Thyroid gland (tissue), 4 donors: ENCODE measurements around the gene CASP10. TPM values are rescaled to one million over a fixed set of nuclear protein-coding genes. Genes with fewer than 3 reads are reported as not detected.
A peak's percentile ranks its signal among the peaks of the same experiment; 100 is the strongest.
"Not testable (repeated sequence)": the region's sequence is repeated elsewhere in the genome, so short reads cannot be mapped to it uniquely, and the experiment has no call there.

ENCODE experiments used
- DNase-seq, 2 donors: peaks; one replicate each; pipeline ENCODE4 v3.0.0-alpha.2; 2019
- H3K27ac ChIP-seq, 3 donors: fragments of 200-600 bp; sonication (generic); 1 replicate in 2 of 3; 2 replicates in 1 of 3; pipeline ENCODE4 v1.5.1; 2016 to 2019; ENCODE audit warnings: mild to moderate bottlenecking in 1 of 3, moderate library complexity in 1 of 3
- H3K27me3 ChIP-seq: fragments of 200-600 bp; sonication (generic); one replicate; pipeline ENCODE4 v1.5.1; 2019
- H3K36me3 ChIP-seq, 2 donors: fragments of 200-600 bp; sonication (generic); one replicate each; pipeline ENCODE4 v1.5.1; 2016 to 2019
- H3K4me1 ChIP-seq, 2 donors: fragments of 200-600 bp; sonication (generic); one replicate each; pipeline ENCODE4 v1.5.1; 2017 to 2019
- H3K4me3 ChIP-seq, 3 donors: fragments of 200-600 bp; sonication (generic); replicated peaks in 1 of 3; 1 replicate in 2 of 3; 2 replicates in 1 of 3; pipeline ENCODE4 v1.5.1; 2016; ENCODE audit warnings: mild to moderate bottlenecking in 1 of 3
- H3K9me3 ChIP-seq: fragments of 200-600 bp; sonication (generic); one replicate; pipeline ENCODE4 v1.5.1; 2017
- POLR2A ChIP-seq, 2 donors: fragments of 450-650 bp; IDR thresholded peaks; one replicate each; pipeline ENCODE4 v1.6.1; 2017; ENCODE audit warnings: antibody characterized with exemption in 2 of 2, mild to moderate bottlenecking in 2 of 2, moderate library complexity in 1 of 2
- WGBS, 2 donors: methylation state at CpG; one replicate each; pipeline ENCODE4 v1.1.5; 2017; 5-methylcytosine and 5-hydroxymethylcytosine counted together
- intact Hi-C: fragments of 100-400 bp; cut with DNase I; formaldehyde crosslinking; loops from one replicate; pipeline ENCODE4 v1.15.1; 2023
- total RNA-seq, 4 donors: library from RNA; depleted of rRNA; stranded (reverse); fragments of >200 nt; gene quantifications; one replicate each; pipeline ENCODE4 v1.2.3, GENCODE V29; 2016
- TF ChIP-seq, protein P1 (sequence below), 6 experiments: fragments of 200-600 bp in 3 of 6; fragments of 450-650 bp in 3 of 6; sonication (generic) in 3 of 6; IDR thresholded peaks; one replicate each; pipeline ENCODE4 v1.5.1; 2016 to 2019; ENCODE audit warnings: antibody characterized with exemption in 6 of 6, mild to moderate bottlenecking in 2 of 6, inconsistent platforms in 1 of 6, moderate library complexity in 1 of 6

The CASP10 gene
- total RNA-seq, 4 donors from 2014 or later: 12.4 to 23.0 (median 20.0) TPM

DNA sequence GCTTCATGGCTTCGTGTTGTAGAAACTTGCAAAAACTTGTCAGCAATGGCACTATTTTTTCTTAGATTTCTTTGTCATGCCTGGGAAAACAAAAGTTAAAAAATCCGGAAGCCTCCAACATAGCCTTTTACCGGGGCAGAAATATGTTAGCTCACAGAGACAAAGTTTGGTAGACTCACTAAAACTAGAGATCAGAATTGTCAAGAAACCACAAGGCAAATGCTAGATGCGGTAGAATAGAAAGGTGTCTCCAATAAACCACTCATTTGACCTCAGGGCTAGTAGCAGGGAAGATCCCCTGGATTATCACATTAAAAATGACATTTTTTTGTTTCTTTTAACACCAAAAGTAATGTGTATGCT, 405 bp downstream of the CASP10 start:
- H3K27ac ChIP-seq: peak overlapping the region; percentile 17 to 63 (median 54)
- H3K4me1 ChIP-seq: peaks cover 12 to 16% of the 10 kb centered on the region in 2 donors
- intact Hi-C loops: loop anchor here (2.0 kb wide), 1 partner anchor 47 kb away; no protein-coding TSS in a partner anchor
- no peaks in the 10 kb centered on the region for H3K9me3 ChIP-seq
- no peaks in the 10 kb centered on the region for H3K36me3 ChIP-seq
- H3K27me3 ChIP-seq: no peaks in the 10 kb centered on the region
- 28 to 42% methylated on average over 4 of the region's 4 CpGs for WGBS, 2 donors
- H3K4me3 ChIP-seq: peak overlapping the region in 2 of 3 donors; percentile 35 to 51
- TF ChIP-seq, protein P1, sequence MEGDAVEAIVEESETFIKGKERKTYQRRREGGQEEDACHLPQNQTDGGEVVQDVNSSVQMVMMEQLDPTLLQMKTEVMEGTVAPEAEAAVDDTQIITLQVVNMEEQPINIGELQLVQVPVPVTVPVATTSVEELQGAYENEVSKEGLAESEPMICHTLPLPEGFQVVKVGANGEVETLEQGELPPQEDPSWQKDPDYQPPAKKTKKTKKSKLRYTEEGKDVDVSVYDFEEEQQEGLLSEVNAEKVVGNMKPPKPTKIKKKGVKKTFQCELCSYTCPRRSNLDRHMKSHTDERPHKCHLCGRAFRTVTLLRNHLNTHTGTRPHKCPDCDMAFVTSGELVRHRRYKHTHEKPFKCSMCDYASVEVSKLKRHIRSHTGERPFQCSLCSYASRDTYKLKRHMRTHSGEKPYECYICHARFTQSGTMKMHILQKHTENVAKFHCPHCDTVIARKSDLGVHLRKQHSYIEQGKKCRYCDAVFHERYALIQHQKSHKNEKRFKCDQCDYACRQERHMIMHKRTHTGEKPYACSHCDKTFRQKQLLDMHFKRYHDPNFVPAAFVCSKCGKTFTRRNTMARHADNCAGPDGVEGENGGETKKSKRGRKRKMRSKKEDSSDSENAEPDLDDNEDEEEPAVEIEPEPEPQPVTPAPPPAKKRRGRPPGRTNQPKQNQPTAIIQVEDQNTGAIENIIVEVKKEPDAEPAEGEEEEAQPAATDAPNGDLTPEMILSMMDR (IDR thresholded peaks at IDR 0.05): no peak
- no peak for TF ChIP-seq POLR2A (IDR thresholded peaks at IDR 0.05)
- DNase-seq: no peak

DNA sequence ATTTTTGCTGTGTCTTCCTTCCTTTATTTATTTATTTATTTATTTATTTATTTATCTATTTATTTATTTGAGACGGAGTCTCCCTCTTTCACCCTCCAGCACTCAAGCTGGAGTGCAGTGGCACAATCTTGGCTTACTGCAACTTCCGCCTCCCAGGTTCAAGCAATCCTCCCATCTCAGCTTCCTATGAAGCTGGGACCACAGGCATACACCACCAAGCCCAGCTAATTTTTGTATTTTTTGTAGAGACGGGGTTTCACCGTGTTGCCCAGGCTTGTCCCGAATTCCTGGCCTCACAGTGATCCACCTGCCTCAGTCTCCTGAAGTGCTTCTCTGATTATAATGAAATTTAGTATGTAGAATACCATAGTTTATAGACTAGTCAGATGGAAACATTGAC, 894 bp downstream of the CASP10 start:
- intact Hi-C loops: loop anchor here (2.0 kb wide), 1 partner anchor 47 kb away; no protein-coding TSS in a partner anchor
- 70 to 72% methylated on average over 5 of the region's 5 CpGs for WGBS, 2 donors
- H3K27me3 ChIP-seq, H3K9me3 ChIP-seq, DNase-seq, H3K36me3 ChIP-seq: not testable (repeated sequence)
- H3K27ac ChIP-seq: peak overlapping the region in 1 of 3 donors; percentile 54
- H3K4me3 ChIP-seq: peak overlapping the region in 2 of 3 donors; percentile 35 to 51
- peaks cover 12 to 16% of the 10 kb centered on the region in 2 donors for H3K4me1 ChIP-seq

DNA sequence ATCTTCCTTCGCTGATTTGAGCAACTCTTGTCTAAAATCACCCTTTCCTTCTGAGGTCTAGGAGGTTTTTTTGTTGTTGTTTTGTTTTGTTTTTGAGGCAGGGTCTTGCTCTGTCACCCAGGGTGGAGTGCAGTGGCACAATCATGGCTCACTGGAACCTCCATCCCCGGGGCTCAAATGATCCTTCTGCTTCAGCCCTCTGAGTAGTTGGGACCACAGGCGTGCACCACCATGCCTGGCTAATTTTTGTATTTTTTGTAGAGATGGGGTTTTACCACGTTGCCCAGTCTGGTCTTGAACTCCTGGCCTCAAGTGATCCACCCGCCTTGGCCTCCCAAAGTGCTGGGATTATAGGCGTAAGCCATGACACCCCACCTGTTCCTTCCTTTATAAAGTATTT, 1.3 kb downstream of the CASP10 start:
- WGBS, 2 donors: 74 to 87% methylated on average over 6 of the region's 6 CpGs
- Histone ChIP-seq H3K4me1 (peaks cover 12 to 16% of the 10 kb centered on the region in 2 donors), H3K4me3 (peak overlapping the region in 1 of 3 donors; percentile 35), H3K27ac (peak overlapping the region in 1 of 3 donors; percentile 54)
- H3K27me3 ChIP-seq, H3K9me3 ChIP-seq, intact Hi-C loops, DNase-seq, H3K36me3 ChIP-seq: not testable (repeated sequence)

DNA sequence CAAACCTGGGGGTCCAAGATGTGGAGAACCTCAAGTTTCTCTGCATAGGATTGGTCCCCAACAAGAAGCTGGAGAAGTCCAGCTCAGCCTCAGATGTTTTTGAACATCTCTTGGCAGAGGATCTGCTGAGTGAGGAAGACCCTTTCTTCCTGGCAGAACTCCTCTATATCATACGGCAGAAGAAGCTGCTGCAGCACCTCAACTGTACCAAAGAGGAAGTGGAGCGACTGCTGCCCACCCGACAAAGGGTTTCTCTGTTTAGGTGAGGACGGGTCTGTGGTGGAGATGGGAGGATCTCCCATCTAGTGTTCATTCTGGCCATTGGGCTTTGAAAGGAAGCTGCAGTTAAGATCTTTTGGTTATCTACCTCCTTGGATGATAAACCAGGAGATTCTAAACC, 2.9 kb downstream of the CASP10 start:
- Histone ChIP-seq H3K9me3 (no peaks in the 10 kb centered on the region), H3K4me1 (peaks cover 12 to 16% of the 10 kb centered on the region in 2 donors), H3K36me3 (no peaks in the 10 kb centered on the region), H3K27ac (peak overlapping the region in 1 of 3 donors; percentile 31), H3K4me3 (no peak overlapping the region), H3K27me3 (no peaks in the 10 kb centered on the region)
- intact Hi-C loops: no loop called here
- no peak for DNase-seq
- WGBS, 2 donors: 86 to 97% methylated on average over 4 of the region's 4 CpGs
- TF ChIP-seq POLR2A (IDR thresholded peaks at IDR 0.05): no peak
- TF ChIP-seq, protein P1 (IDR thresholded peaks at IDR 0.05): no peak

DNA sequence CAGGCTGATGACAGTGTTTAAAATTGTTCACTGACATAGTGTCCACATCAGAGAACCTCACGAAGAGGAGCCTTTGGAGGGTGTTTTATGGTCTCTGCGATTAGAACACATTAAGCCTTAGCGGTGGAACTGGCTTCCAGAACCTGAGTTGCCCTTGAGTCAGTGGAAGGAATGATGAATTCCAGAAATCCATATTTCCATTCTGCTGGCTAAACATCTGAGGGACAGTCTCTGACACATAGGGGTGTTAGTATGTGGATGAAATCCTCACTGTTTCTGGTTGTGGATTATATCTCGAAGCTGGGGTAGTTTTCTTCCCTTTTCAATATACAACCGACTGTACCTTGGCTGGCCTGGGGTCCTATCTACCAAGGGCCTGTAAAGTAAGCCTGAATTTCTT, 4.0 kb downstream of the CASP10 start:
- Histone ChIP-seq H3K27me3 (no peaks in the 10 kb centered on the region), H3K4me3 (no peak overlapping the region), H3K9me3 (no peaks in the 10 kb centered on the region), H3K4me1 (peaks cover 12 to 16% of the 10 kb centered on the region in 2 donors), H3K27ac (no peak overlapping the region), H3K36me3 (no peaks in the 10 kb centered on the region)
- 86 to 93% methylated on average over 5 of the region's 5 CpGs for whole genome bisulfite sequencing, 2 donors
- DNase-seq: no peak
- TF ChIP-seq POLR2A (IDR thresholded peaks at IDR 0.05): no peak
- TF ChIP-seq, protein P1 (IDR thresholded peaks at IDR 0.05): no peak
- intact Hi-C loops: no loop called here

DNA sequence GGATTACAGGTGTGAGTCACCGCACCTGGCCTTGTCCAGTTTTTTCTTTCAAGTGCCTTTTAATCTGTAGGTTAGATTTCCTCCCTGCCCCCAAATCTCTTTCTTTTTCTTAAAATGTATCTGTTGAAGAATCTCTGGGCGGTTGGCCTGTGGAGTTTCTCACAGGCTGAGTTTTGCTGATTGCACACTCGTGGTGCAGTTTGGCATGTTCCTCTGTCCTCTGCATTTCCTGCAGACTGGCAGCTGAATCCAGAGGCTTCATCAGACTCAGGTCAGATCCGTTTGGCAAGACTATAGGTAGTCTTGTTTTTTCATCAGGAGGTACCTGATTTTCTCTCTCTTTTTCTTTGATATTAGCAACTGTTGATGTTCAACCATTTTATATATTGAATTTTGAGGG, 5.5 kb downstream of the CASP10 start:
- Histone ChIP-seq H3K27ac (no peak overlapping the region), H3K4me3 (no peak overlapping the region), H3K9me3 (no peaks in the 10 kb centered on the region), H3K27me3 (no peaks in the 10 kb centered on the region), H3K36me3 (peaks cover 0 to under 1% of the 10 kb centered on the region in 2 donors), H3K4me1 (peaks cover 12 to 26% of the 10 kb centered on the region in 2 donors)
- WGBS, 2 donors: 93 to 94% methylated on average over 4 of the region's 4 CpGs
- intact Hi-C loops: no loop called here
- DNase-seq: no peak
- TF ChIP-seq, protein P1 (IDR thresholded peaks at IDR 0.05): no peak
- TF ChIP-seq POLR2A (IDR thresholded peaks at IDR 0.05): no peak
